SK-N-MC (cell line): ENCODE measurements around the gene MAEL.
"Not testable (repeated sequence)": the region's sequence is repeated elsewhere in the genome, so short reads cannot be mapped to it uniquely, and the experiment has no call there.

Source experiments
- DNase-seq: peaks from one replicate; pipeline ENCODE4 v3.0.0-alpha.2; 2011; ENCODE audit warnings: low read depth, low spot score
- H3K27ac ChIP-seq: fragments of 200-600 bp; sonication (generic); 2 replicates; pipeline ENCODE4 v1.5.1; 2016; ENCODE audit warnings: mixed run types
- H3K36me3 ChIP-seq: fragments of 200-600 bp; sonication (generic); 2 replicates; pipeline ENCODE4 v1.6.1; 2017; ENCODE audit warnings: antibody characterized with exemption, low read length, mixed read lengths; ENCODE audit not compliant: insufficient read depth
- H3K4me3 ChIP-seq: fragments of 200-600 bp; sonication (generic); 2 replicates; pipeline ENCODE4 v1.5.1; 2016
- H3K9ac ChIP-seq: fragments of 200-600 bp; sonication (generic); 2 replicates; pipeline ENCODE4 v1.8.0; 2017; ENCODE audit warnings: mixed run types, mixed read lengths; ENCODE audit not compliant: insufficient read length
- H3K9me3 ChIP-seq: fragments of 200-600 bp; sonication (generic); 2 replicates; pipeline ENCODE4 v1.6.1; 2017; ENCODE audit warnings: low read depth, mild to moderate bottlenecking, antibody characterized with exemption, low read length, moderate library complexity, mixed read lengths
- EZH2 ChIP-seq: fragments of 200-600 bp; sonication (generic); IDR thresholded peaks from one replicate; pipeline ENCODE4 v1.6.1; 2017; ENCODE audit warnings: antibody characterized with exemption
- FOXP2 ChIP-seq: optimal IDR thresholded peaks from 2 replicates; pipeline ENCODE3; 2011; ENCODE audit warnings: mild to moderate bottlenecking, moderate library complexity; ENCODE audit not compliant: insufficient read depth; ENCODE audit errors: extremely low read length, control extremely low read depth
- POLR2AphosphoS5 ChIP-seq: IDR thresholded peaks from 2 replicates; pipeline ENCODE4 v1.6.1; 2012; ENCODE audit warnings: mild to moderate bottlenecking, low read depth, low read length, borderline replicate concordance

Gene MAEL

DNA sequence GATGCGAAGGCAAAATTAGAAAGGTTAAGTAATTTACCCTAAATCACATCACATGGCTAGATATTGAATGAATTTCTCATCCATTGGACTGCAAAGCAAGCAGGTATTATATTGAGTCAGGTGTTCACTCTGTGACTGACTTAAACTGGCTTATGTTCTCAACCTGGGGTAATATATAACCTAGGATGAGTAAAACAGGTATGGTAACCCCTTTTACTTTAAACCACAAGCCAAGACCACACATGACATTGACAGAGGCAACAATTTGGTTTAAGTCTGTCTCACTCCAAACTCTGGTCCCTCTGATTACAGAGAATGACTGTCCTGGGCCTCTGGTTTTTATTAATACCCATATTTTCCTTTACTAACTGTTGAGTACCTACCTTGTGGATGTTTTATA lies 33.3 kb downstream of the MAEL start:
- Histone ChIP-seq H3K9ac (no peak overlapping the region), H3K9me3 (no peaks in the 10 kb centered on the region), H3K4me3 (no peak overlapping the region), H3K36me3 (no peaks in the 10 kb centered on the region), H3K27ac (no peak overlapping the region)
- TF ChIP-seq FOXP2 (no peak), POLR2AphosphoS5 (no peak), EZH2 (no peak)
- no peak for DNase-seq

GRCh38 chr1:167029553-167029952 lies 40.5 kb downstream of the MAEL start:
- H3K4me3 ChIP-seq, H3K9ac ChIP-seq, DNase-seq, H3K36me3 ChIP-seq, H3K27ac ChIP-seq, H3K9me3 ChIP-seq: not testable (repeated sequence)

DNA sequence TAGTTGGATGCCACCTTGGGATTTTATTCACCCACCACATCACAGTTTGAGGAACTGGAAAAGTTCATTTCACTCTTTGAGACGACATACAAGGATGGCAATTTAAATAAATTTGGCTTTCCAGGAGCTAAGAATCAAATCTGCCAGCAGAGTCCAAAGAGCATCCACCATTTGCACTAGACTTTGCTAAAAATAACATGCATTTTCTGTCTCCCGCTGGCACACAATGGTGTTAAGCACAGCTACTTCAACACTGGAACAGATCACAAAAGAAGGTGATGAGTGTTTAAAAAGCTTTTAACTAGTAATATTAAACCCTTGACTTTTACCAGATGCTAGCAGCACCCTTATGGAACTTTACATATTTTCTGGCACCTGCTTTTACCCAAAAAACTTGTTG lies 44.6 kb downstream of the MAEL start:
- no peak overlapping the region for H3K4me3 ChIP-seq
- H3K27ac ChIP-seq, result no peak overlapping the region
- no peaks in the 10 kb centered on the region for H3K36me3 ChIP-seq
- TF ChIP-seq POLR2AphosphoS5, result no peak
- no peak overlapping the region for H3K9ac ChIP-seq
- no peaks in the 10 kb centered on the region for H3K9me3 ChIP-seq
- DNase-seq, result no peak

DNA sequence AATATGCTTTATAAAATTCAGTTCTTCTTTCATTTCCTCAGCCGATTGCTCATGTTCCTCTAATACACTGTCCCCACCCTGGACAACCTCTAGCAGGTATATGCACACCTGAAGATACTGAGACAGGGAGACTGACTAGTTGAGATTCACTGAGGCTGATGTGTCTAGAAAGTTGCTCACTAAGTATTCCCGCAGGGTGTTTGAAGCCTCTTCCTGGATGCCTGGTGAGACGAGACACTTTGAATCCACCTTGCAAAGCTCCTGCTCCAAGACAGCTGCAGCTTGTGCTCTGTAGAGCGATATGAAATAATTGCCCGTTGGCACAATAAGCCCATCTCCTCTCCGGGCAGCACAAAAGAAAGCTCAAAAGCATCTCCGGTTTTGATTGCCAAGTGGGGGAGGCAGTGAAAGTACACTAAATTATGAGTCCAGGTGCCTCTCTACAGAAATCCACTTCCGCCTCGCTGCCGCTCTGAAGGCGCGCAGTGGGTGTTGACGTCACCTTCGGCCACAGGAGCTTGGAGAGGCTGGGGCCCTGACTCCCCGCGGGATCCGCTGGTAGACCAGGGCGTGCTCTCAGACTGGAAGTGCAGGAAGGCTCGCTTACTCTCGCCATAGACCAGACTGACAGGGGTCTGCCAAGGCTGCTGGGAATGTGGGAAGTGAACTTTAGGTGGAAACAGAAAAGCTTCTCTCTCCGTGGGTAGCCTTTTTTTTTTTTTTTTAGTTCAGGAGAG lies 54.8 kb downstream of the MAEL start:
- Histone ChIP-seq H3K4me3 (peak overlapping the region; percentile 46), H3K27ac (no peak overlapping the region), H3K9me3 (no peaks in the 10 kb centered on the region), H3K9ac (no peak overlapping the region), H3K36me3 (no peaks in the 10 kb centered on the region)
- DNase-seq, result no peak
- no peak for TF ChIP-seq EZH2
- TF ChIP-seq POLR2AphosphoS5, result no peak
- TF ChIP-seq FOXP2, result no peak

GRCh38 chr1:167051907-167052306 lies 62.8 kb downstream of the MAEL start:
- DNase-seq, result no peak
- Histone ChIP-seq H3K36me3 (no peaks in the 10 kb centered on the region), H3K9me3 (no peaks in the 10 kb centered on the region), H3K27ac (no peak overlapping the region), H3K4me3 (no peak overlapping the region), H3K9ac (no peak overlapping the region)
- TF ChIP-seq EZH2 (no peak), POLR2AphosphoS5 (no peak), FOXP2 (no peak)

GRCh38 chr1:167052389-167052788 lies 63.3 kb downstream of the MAEL start:
- H3K27ac ChIP-seq, result no peak overlapping the region
- TF ChIP-seq FOXP2, result no peak
- no peak for TF ChIP-seq POLR2AphosphoS5
- TF ChIP-seq EZH2, result no peak
- no peak overlapping the region for H3K4me3 ChIP-seq
- no peak for DNase-seq
- no peak overlapping the region for H3K9ac ChIP-seq
- H3K9me3 ChIP-seq, result no peaks in the 10 kb centered on the region
- H3K36me3 ChIP-seq, result no peaks in the 10 kb centered on the region

GRCh38 chr1:167054531-167054930 lies 65.5 kb downstream of the MAEL start:
- no peak for DNase-seq
- Histone ChIP-seq H3K9ac (no peak overlapping the region), H3K27ac (no peak overlapping the region), H3K9me3 (no peaks in the 10 kb centered on the region), H3K4me3 (no peak overlapping the region), H3K36me3 (no peaks in the 10 kb centered on the region)
- TF ChIP-seq FOXP2, result no peak
- TF ChIP-seq EZH2, result no peak
- TF ChIP-seq POLR2AphosphoS5, result no peak

DNA sequence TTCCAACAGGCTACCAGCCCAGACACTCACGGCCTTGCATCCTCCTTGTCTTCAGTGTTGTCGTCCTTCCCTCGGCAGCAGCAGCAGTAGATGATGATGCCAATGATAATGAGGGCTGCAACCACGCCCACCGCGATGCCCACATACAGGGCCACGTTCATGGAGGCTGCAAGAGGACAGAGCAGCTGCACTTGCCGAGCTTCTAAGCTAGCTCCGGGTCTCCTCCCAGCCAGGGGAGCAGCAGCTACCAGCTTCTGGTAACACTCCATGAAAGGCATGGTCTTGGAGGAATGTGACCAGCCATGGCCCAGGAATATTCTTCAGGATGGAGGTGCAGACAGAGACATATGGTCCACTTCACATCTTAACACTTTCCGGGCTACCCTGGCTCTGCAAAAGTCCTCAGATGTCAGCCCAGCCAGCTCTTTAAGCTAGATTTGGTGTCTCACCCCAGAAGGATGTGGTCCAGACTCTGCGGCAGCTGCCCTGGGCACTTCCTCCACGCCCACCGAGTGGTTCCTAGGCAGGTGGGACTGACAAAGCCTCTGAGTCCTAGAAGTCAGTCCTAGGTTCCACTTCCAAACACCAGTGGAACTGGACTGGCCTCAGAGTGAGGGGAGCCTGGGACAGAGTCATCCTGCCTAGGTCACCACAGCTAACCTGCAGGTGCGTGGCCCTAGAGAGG lies 66.0 kb downstream of the MAEL start:
- TF ChIP-seq FOXP2 (no peak), EZH2 (no peak), POLR2AphosphoS5 (no peak)
- Histone ChIP-seq H3K9me3 (no peaks in the 10 kb centered on the region), H3K27ac (no peak overlapping the region), H3K4me3 (no peak overlapping the region), H3K9ac (no peak overlapping the region), H3K36me3 (no peaks in the 10 kb centered on the region)
- no peak for DNase-seq
